MM.1S (cell line): ENCODE results near the gene LARP6.

Experiments
- CTCF ChIP-seq: fragments of 300-600 bp; sonication (generic); IDR thresholded peaks from 2 replicates; pipeline ENCODE4 v1.5.1; 2016; ENCODE audit warnings: antibody characterized with exemption, low read length, mixed read lengths
- EZH2 ChIP-seq: fragments of 300-600 bp; sonication (generic); optimal IDR thresholded peaks from 2 replicates; pipeline ENCODE3; 2017; ENCODE audit warnings: low read depth, mild to moderate bottlenecking, antibody characterized with exemption, low read length, mixed read lengths
- EZH2phosphoT487 ChIP-seq: fragments of 300-600 bp; sonication (generic); IDR thresholded peaks from 2 replicates; pipeline ENCODE4 v1.6.1; 2018; ENCODE audit warnings: antibody characterized with exemption, low read length

- TF ChIP-seq CTCF, result no peak
- TF ChIP-seq EZH2, result no peak
- TF ChIP-seq EZH2phosphoT487, result no peak
Observed at GRCh38 chr15:70832176-70832575, 21.8 kb downstream of the LARP6 start.
